Heart right ventricle (tissue), 16 donors: ENCODE measurements around the gene PASK. TPM values are rescaled to one million over a fixed set of nuclear protein-coding genes. Genes with fewer than 3 reads are reported as not detected.

Experiments
- ATAC-seq, 8 donors: fragments of 200-7000 bp; cut with Tn5 transposase; one replicate each; pipeline ENCODE4 v1.9.1; 2020; ENCODE audit warnings: mild to moderate bottlenecking in 8 of 8, moderate library complexity in 8 of 8, moderate number of reproducible peaks in 1 of 8
- DNase-seq, 2 donors: peaks; one replicate each; pipeline ENCODE4 v3.0.0-alpha.2; 2020
- H3K27ac ChIP-seq, 10 donors: fragments of 200-600 bp; sonication (generic) in 2 of 10; one replicate each; pipeline versions ENCODE4 v1.5.0 to v1.8.0; 2020 to 2022; ENCODE audit warnings: mild to moderate bottlenecking in 3 of 10
- H3K27me3 ChIP-seq, 7 donors: fragments of 200-600 bp; one replicate each; pipeline ENCODE4 v1.8.0; 2021 to 2022; ENCODE audit warnings: mild to moderate bottlenecking in 2 of 7
- H3K36me3 ChIP-seq, 9 donors: fragments of 200-600 bp; sonication (generic) in 1 of 9; one replicate each; pipeline versions ENCODE4 v1.5.0 to v1.8.0; 2020 to 2022; ENCODE audit warnings: mild to moderate bottlenecking in 2 of 9
- H3K4me1 ChIP-seq, 9 donors: fragments of 200-600 bp; sonication (generic) in 1 of 9; one replicate each; pipeline versions ENCODE4 v1.5.0 to v1.8.0; 2020 to 2022; ENCODE audit warnings: mild to moderate bottlenecking in 4 of 9
- H3K4me3 ChIP-seq, 10 donors: fragments of 200-600 bp; sonication (generic) in 2 of 10; one replicate each; pipeline versions ENCODE4 v1.5.0 to v1.8.0; 2020 to 2022; ENCODE audit warnings: mild to moderate bottlenecking in 7 of 10, moderate library complexity in 2 of 10
- H3K9me3 ChIP-seq, 11 donors: fragments of 200-600 bp in 10 of 11; sonication (generic) in 2 of 11; one replicate each; pipeline versions ENCODE4 v1.5.0 to v1.8.0; 2013 to 2022; ENCODE audit warnings: mild to moderate bottlenecking in 2 of 11, control low read depth in 1 of 11, moderate library complexity in 1 of 11
- CTCF ChIP-seq, 9 donors: fragments of 200-600 bp; sonication (generic) in 2 of 9; IDR thresholded peaks; one replicate each; pipeline versions ENCODE4 v1.5.0 to v1.8.0; 2021 to 2022; ENCODE audit warnings: antibody characterized with exemption in 9 of 9, mild to moderate bottlenecking in 5 of 9, moderate library complexity in 1 of 9
- whole genome bisulfite sequencing, 2 donors: extraction: QIAGEN DNeasy Blood & Tissue Kit; methylation state at CpG; one replicate each; pipeline ENCODE4 v1.1.7; 2013; ENCODE audit warnings: inconsistent platforms in 1 of 2; 5-methylcytosine and 5-hydroxymethylcytosine counted together
- intact Hi-C, 10 donors: fragments of 100-400 bp; cut with DNase I; formaldehyde crosslinking; loops; one replicate each; pipeline versions ENCODE4 v1.11.1 to v1.14.2; 2022
- polyA plus RNA-seq, 2 donors: library from polyadenylated mRNA; stranded (reverse); fragments of 200-250 nt; gene quantifications; one replicate each; pipeline ENCODE4 v1.2.3, GENCODE V29; 2013
- total RNA-seq, 10 donors: library from RNA; stranded (reverse); fragmentation: NEBNext Ultra II Directional in 3 of 10; extraction: Animal tissue kit (Norgen Biotek cat#: 25700) in 3 of 10; gene quantifications; one replicate each; pipeline versions ENCODE4 v1.2.1 to v1.2.4, GENCODE V29; 2021 to 2023
- donor health status: Arrhythmogenic right ventricular cardiomyopathy.
- donor health status: ischemic (EF 13 %, LVEDD 7.1; RV severe dilation, severe dysfunction).
- donor health status: healthy with polysubstance abuse.
- donor health status: DM: no; HTN: yes; CAD: no.
- donor health status: DM: no; HTN: no; CAD: no.
- donor health status: ischemic (EF 25% LVEDD 6.9; RV normal size, moderate dysfunction).
- donor health status: ischemic (EF 25% LVEDD 5.7; RV mildly dilated, moderate dysfunction).
- donor health status: healthy.
- donor health status: DM: yes; HTN: yes; CAD: no.
- donor health status: Ischemic cardiomyopathy.
- donor health status: ischemic (EF 35%, LVEDD 5.7; RV mildly dilated, moderate dysfunction).
- donor health status: nonischemic (EF 11% LVEDD 7.7; RV severe dilation, severe dysfunction).
- donor health status: DM: yes; HTN: yes; CAD: no.
- donor health status: PGD.
- donor health status: ischemic (EF 29% LVEDD 5.4; RV normal size, mild dysfunction).
- donor health status: nonischemic (EF 23%, LVEDD 6.1; RV moderate dilation, normal function).

Gene PASK
- total and polyA plus RNA-seq, 12 donors = 0.93 to 4.5 (median 1.5) TPM

DNA sequence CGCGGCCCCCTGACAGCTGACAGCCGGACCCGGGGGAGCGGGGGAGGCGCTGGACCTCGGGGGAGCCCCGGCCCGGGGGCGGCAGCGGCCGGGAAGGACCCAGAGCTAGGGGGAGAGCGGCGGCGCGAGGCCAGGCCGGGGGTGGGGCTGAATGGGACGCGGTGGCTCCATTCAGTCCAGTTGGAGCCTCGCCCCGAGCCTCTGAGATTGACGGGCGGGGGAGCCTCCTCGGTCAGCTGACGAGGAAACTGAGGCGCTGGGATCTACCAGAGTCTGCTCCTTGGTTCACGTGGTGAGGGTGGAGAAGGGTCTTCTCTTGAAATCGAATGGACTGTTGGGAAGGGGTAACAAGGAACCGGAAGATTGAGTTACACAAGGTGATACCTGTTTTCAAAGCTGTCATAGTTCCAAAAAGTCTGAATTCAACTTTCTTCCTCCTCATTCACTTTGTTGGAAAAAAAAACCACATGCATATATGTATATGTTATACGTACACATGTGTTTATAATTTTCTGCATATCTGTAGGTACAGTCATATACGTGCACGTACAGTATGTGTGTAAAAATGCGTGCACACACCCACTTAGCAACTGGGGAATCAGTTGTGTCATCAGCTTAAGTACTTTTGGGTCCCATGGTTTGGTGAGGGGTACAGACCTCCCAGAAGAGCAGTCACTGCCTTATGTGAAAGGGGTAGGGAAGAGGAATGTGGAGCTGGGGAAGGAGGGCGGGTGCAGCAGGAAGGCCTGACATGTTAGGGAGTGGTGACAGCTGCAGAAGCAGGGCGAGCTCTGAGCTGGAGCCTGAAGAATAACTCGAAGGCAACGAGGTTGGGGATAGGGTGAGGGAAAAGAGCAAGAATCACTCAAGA is 1.6 kb upstream of the PASK start:
- WGBS, 2 donors = 7% methylated on average over 31 to 37 of the region's 37 CpGs
- Histone ChIP-seq H3K9me3 (no peaks in the 10 kb centered on the region), H3K4me3 (peak overlapping the region; percentile 63 to 100 (median 95)), H3K27ac (peak overlapping the region in 9 of 10 donors; percentile 70 to 94 (median 89)), H3K4me1 (peaks cover 2 to 24% (median 20%) of the 10 kb centered on the region in 9 donors), H3K27me3 (no peaks in the 10 kb centered on the region), H3K36me3 (peaks cover 0 to 28% (median 11%) of the 10 kb centered on the region in 9 donors)
- ATAC-seq (peak in 5 of 8 donors; percentile 1 to 34 (median 5)), DNase-seq (peak in 1 of 2 donors; percentile 36)
- peak in 2 of 9 donors; percentile 1 to 7 for TF ChIP-seq CTCF (IDR thresholded peaks at IDR 0.05)
- intact Hi-C loops = loop anchor here in 2 of 10 donors (2.0 to 10.0 kb wide), 2 partner anchors 66 to 194 kb away; no protein-coding TSS in a partner anchor

GRCh38 chr2:241149925-241150659 is 820 bp upstream of the PASK start, which contains the start of gene PPP1R7:
Gene PPP1R7 (plus strand): TSS chr2:241150467. CDS start chr2:241150496, 29 bp downstream.
- intact Hi-C loops = loop anchor here in 2 of 10 donors (2.0 to 10.0 kb wide), 2 partner anchors 67 to 195 kb away; no protein-coding TSS in a partner anchor

GRCh38 chr2:241149675-241149924 is 328 bp upstream of the PASK start:
- H3K4me1 ChIP-seq = peaks cover 2 to 24% (median 20%) of the 10 kb centered on the region in 9 donors
- intact Hi-C loops = no loop called here
- WGBS, 2 donors = 0% methylated on average over 23 of the region's 23 CpGs
- H3K27me3 ChIP-seq = no peaks in the 10 kb centered on the region
- peak overlapping the region in 7 of 10 donors; percentile 8 to 94 (median 81) for H3K27ac ChIP-seq
- DNase-seq (no peak), ATAC-seq (peak in 6 of 8 donors; percentile 8 to 42 (median 32))
- peak overlapping the region; percentile 63 to 100 (median 95) for H3K4me3 ChIP-seq
- TF ChIP-seq CTCF (IDR thresholded peaks at IDR 0.05) = no peak
- H3K36me3 ChIP-seq = peaks cover 0 to 19% (median 1%) of the 10 kb centered on the region in 9 donors
- H3K9me3 ChIP-seq = no peaks in the 10 kb centered on the region

More at GRCh38 chr2:241149925-241150659, 820 bp upstream of the PASK start, which contains the start of gene PPP1R7:
- Histone ChIP-seq H3K27ac (peak within 1 kb of the TSS in 9 of 10 donors; percentile 70 to 94 (median 89)), H3K36me3 (peaks cover 0 to 24% (median 6%) of the 10 kb centered on the region in 9 donors), H3K4me1 (peaks cover 2 to 24% (median 20%) of the 10 kb centered on the region in 9 donors), H3K4me3 (peak within 1 kb of the TSS; percentile 63 to 100 (median 95)), H3K9me3 (no peaks in the 10 kb centered on the region), H3K27me3 (no peaks in the 10 kb centered on the region)
- ATAC-seq = peak; percentile 96 to 99 (median 98)
- WGBS, 2 donors = 0 to 1% methylated on average over 67 to 73 of the region's 73 CpGs
- peak in 4 of 9 donors; percentile 24 to 39 (median 34) for TF ChIP-seq CTCF (IDR thresholded peaks at IDR 0.05)
- DNase-seq = peak; percentile 94 to 95

DNA sequence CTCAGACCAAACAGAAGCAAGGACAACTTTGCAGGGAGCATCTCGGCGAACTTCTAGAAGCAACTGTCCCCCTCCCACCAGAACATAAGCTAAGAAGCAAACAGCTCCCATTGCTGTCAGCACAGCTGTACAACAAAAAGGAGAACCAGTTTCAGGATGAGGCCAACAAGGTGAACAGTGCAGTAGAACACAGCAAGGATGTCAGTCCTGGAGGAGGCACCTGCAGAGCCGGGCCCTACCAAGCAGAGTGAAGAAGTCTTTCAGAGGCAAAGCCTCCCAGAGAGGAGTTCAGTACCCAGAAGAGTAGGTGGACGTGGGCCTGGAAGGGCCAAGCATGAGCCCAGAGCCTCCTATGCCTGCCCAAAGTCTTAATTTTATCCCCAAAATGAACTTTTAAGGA is 1.0 kb downstream of the PASK start:
- H3K27ac ChIP-seq = no peak overlapping the region
- H3K4me1 ChIP-seq = peaks cover 2 to 24% (median 20%) of the 10 kb centered on the region in 9 donors
- TF ChIP-seq CTCF (IDR thresholded peaks at IDR 0.05) = no peak
- no peaks in the 10 kb centered on the region for H3K9me3 ChIP-seq
- WGBS, 2 donors = 93 to 95% methylated on average over 4 of the region's 4 CpGs
- intact Hi-C loops = no loop called here
- DNase-seq (no peak), ATAC-seq (no peak)
- peak overlapping the region in 7 of 10 donors; percentile 74 to 100 (median 96) for H3K4me3 ChIP-seq
- H3K27me3 ChIP-seq = no peaks in the 10 kb centered on the region
- peaks cover 0 to 6% (median 0%) of the 10 kb centered on the region in 9 donors for H3K36me3 ChIP-seq
